ENCODE results near the gene FTCDNL1. TPM values are rescaled to one million over a fixed set of nuclear protein-coding genes. Genes with fewer than 3 reads are reported as not detected.

FTCDNL1 gene
- total RNA-seq, 1 donor from 2014 or later, result 3.3 TPM

DNA sequence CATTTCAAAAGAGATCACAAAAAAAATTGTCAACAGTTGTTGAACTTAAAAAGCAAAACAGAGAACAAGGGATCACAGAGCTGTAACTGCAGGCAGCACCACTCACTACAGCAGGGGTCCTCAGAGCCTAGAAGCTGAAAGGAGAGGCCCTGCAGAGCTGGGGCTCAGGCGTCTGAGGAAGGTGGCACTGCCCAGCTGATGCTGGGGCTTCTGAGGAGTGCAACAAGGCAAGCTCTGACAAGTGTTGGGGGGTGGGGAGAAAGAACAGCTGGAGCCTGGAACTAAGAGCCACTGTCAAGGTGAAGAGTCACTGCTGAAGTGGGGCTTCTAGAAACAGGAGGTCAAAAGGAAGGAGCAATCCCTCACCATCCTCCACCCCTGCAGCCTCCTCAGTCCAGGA is 46.2 kb downstream of the FTCDNL1 start:
- DNase-seq (no peak), ATAC-seq (ENCODE audit: poor library complexity) (no peak)
- intact Hi-C loops (cut with DNase I), result no loop called here

DNA sequence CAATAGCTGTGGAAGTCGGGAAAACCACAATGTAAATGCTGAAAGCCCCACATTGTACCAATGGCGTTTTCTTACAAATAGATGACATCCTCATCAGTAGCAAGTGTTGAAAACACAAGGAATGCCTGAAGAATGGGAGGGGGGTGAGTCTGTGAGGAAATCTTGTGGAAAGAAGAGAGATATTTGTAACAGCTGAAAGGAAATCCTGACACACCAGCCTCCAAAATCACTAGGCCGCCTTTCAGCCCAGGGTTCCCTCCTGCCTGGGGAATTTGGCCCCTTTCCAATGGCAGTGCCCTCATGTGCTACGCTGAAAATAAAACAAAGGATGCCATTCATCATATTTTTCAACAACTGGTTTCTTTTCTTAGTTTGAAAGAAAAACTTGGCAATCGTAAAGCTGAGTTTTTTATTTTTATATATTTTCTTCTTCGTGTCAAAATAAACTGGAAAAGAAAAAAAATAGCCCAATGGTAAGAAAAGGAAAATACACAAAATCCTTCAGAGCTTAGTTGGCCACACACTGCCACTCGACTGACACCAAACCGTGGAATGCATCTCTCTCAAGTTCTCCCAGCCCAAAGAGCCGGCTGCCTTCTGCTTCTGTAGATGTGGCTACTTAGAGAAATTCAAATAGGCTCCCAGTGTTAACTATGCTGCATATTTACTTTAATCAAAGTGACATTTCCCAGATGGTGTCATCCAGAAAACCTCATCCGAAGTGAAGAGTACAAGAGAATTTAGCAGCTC is 52.0 kb downstream of the FTCDNL1 start:
- intact Hi-C loops (cut with DNase I), result no loop called here
- no peak for DNase-seq
- ATAC-seq (ENCODE audit: poor library complexity), result peak; percentile 81

DNA sequence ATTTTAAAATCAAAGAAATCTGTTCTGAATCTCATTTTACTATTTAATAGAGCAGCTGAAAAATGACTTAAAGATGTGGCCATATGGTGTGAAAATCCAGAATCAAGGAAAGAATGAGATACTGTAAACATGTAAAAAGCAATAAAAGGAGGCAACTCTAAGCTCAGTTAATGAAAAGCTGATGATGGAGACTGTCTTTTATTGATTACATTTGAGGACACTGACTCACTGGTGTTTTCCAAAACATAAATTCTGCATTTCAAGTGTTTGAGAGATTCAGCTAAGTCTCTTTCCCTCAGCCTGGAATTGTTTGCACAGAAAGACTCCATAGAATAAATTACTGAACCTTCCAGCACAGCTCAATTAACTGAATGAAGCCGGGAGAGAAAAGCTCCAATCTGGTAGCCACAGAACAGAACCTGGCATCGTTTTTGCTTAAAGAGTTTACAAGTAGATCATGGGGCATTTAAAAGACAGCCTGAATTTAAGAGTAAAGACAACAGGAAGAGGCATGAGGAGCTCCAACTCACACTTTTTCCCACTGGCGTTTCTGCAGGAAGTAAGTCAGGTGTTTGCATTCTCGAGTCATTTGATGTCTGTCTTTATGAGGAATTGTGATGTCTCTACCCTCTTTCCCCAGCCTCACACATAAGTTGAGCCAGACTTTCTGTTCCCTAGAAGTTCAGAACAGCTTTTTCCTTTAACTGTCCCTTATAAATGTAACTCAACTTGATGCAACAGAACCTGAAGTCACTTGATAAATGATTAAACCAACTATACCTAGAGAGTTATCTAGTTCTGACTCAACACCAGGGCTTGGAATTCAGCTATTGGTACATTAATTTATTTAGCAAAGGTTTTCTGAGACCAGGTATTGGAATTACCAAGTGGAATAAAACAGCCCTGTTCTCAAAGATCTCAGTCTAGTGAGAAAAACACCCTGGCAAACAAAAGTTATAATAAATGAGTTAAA is 53.3 kb downstream of the FTCDNL1 start:
- no peak for DNase-seq
- intact Hi-C loops (cut with DNase I), result no loop called here
- ATAC-seq (ENCODE audit: poor library complexity), result no peak

DNA sequence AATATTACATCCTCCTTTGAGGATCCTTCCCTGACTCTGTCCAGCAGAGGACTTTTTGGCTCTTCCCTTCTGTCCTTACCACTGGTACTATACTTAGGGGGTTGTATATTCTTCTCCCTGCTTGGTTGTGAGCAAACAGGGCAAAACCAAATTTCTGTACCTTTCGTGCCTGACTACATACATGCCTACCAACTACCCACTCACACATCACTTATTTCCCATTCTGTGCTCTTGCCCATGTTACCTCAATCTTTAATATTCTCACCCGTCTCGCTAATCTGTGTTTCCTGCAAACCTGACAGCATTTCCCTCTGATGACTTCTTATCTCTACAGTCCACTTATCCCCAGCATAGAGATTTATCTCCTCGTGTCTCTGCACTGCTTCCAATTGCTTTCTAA is 58.6 kb downstream of the FTCDNL1 start:
- DNase-seq, result no peak
- intact Hi-C loops (cut with DNase I), result no loop called here
- no peak for ATAC-seq (ENCODE audit: poor library complexity)

DNA sequence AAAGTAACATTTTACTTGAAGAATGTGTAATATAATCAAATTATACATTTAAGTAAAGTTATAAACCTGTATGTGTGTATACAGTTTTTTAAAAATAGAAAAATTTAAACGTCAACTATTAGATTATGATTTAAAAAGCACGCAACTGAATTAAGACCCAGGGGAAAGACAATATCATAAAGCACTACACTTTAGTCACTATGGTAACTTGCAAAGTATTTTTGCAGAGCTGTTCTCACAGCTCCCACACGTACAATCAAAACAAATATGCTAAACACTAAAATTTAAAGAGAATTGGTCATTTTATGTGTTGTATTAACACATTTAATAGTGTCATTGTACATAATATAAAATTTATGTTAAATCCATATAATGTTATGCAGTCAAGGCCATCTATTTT is 59.7 kb downstream of the FTCDNL1 start:
- intact Hi-C loops (cut with DNase I), result no loop called here
- DNase-seq (no peak), ATAC-seq (ENCODE audit: poor library complexity) (no peak)

DNA sequence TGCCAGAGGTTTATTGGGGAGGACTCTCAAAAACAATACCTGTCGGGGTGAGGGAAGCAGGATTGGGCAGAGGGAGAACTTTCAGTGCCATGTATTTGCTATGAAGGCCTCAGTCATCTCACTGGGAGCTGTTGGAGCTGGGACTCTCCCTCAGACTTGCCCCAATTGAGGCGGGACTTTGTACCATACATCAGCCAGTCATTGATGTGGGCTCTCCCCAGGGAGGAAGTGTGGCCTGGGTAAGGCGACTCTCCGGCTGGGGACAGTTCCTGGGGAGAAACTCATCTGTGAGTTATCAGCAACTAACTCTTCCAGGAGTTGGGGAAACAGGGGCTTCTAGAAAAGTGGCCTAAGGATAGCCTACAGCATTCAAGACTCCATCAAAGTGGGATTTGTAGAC is 66.5 kb downstream of the FTCDNL1 start:
- ATAC-seq (ENCODE audit: poor library complexity) (no peak), DNase-seq (no peak)
- intact Hi-C loops (cut with DNase I), result no loop called here

DNA sequence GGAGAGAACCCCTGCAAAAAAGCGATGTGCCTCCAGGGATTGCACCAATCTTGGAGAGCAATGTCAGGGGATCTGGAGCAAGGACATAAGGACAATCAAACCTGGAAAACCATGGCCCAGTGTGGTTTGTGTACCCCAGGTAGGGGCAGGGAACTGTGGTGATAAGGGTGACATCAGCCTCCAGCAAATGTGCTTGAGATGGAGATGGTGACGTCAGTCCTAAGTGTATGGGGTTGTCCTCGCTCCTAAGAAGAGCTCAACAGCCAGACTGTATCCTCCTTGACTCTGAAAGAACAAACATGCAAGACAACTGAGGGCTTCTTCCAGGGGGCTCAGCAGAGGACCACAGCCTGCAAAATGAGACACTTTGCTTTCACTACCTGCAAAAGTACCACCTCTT is 71.4 kb downstream of the FTCDNL1 start:
- no peak for ATAC-seq (ENCODE audit: poor library complexity)
- intact Hi-C loops (cut with DNase I), result no loop called here
- DNase-seq, result no peak

DNA sequence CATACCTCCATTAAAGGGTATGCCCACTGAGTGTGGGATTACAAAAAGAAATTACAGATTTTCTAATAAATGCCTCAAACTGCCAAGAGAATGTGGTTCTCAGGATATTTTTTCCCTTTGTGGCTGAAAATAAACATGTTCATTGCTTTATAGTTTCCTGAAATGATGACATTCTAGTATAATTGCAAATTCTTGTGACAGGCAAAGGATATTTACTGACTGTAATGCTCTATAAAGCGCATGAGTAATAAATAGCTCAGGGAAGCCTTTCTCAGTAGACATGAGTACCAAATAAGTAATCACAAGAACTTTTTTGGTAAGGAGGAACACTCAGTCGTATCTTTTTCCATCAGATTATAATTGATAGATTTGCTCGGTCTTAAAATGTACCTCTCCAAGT is 72.3 kb downstream of the FTCDNL1 start:
- ATAC-seq (ENCODE audit: poor library complexity), result no peak
- DNase-seq, result no peak

DNA sequence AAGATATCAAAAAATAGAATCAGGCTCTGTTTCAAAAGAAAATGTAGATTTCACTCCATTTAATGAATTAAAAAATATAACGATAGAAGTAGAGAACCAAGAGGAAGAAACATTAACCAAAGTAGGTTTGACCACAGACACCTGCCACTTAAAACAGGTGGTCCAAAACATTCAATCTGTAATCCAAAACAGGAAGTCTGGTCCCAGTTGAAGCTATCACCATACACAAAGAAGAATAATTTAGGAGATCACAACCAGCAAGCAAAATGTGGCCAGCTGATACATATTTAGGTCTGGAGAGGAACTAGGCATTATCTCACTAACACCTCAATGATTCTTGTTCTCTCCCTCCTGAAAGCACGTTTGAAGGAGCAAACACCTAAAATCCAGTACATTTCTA is 73.1 kb downstream of the FTCDNL1 start:
- no peak for ATAC-seq (ENCODE audit: poor library complexity)
- intact Hi-C loops (cut with DNase I), result no loop called here
- no peak for DNase-seq

More for the DNA sequence above, 72.3 kb downstream of the FTCDNL1 start:
- intact Hi-C loops (cut with DNase I), result no loop called here

DNA sequence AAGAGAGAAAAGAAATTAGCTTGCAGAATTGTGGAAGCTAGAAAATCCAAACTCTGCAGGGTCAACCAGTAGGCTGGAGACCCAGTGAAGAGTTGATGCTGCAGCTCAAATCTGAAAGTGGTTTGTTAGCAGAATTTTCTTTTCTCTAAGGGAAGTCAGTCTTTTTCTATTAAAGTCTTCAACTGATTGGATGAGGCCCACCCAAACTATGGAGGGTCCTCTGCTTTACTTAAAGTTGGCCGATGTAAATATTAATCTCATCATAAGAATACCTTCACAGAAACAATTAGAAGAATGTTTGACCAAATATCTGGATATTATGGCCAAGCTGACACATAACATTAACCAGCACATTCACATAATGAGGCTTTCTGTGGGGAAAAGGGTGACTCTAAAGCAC is 73.7 kb downstream of the FTCDNL1 start:
- no peak for DNase-seq
- intact Hi-C loops (cut with DNase I), result no loop called here
- no peak for ATAC-seq (ENCODE audit: poor library complexity)

DNA sequence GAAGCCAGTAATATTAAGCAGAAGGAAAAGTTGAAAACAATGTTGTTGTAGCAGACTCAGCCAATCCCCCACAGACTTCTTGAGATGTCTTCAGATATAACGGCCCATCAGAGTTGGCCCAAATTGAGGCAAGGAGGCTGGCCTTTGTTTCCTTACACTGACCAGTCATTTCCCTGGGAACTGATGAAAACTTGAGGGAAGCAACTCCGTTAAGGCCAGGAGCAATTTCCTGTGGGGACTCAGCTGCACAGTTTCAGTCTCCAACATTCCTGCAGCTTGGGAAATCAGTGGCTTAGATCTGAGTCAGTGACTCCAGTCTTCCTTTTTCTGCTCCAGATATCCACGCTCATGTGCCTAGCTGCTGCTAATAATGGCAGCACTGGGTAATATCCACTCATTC is 75.7 kb downstream of the FTCDNL1 start:
- intact Hi-C loops (cut with DNase I), result no loop called here
- no peak for ATAC-seq (ENCODE audit: poor library complexity)
- no peak for DNase-seq

DNA sequence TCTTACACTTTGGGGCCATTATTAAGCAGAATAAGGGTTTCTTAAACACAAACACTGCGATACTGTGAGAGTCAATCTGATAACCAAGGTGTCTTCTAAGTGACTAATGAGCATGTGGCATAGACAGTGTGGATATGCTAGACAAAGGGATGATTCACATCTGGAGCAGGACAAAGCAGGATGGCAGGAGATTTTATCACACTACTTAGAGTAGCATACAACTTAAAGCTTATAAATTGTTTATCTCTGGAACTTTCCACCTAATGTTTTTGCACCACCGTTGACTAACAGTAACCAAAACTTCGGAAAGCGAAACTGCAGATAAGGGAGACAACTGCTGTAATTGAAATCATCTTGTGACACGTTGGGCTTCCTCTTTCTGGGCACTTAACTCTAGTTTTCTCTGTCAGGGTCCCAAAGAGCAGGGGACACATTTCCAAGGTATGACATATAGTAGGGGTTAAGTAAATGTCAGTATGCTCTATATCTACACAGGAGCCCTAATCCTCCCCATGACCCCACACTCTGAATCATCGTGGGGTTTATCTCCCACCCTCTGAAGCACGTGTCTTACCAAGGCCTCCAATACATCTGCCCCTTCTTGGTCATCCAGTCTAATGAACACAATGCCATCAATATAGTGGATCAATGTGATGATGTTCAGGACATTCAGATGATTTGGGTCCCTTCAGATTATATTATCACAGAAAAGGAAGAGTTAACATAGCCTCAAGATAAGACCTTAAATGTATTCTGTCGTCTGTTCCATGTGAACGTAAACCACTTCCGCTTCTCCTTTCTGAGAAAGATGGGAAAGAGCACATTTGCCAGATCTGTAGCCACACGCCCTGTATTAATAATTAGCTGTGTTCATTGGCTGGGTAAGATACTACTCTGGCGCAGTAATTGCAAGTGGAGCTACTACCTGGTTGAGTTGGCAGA is 78.7 kb downstream of the FTCDNL1 start:
- no peak for DNase-seq
- no peak for ATAC-seq (ENCODE audit: poor library complexity)
- intact Hi-C loops (cut with DNase I), result no loop called here

DNA sequence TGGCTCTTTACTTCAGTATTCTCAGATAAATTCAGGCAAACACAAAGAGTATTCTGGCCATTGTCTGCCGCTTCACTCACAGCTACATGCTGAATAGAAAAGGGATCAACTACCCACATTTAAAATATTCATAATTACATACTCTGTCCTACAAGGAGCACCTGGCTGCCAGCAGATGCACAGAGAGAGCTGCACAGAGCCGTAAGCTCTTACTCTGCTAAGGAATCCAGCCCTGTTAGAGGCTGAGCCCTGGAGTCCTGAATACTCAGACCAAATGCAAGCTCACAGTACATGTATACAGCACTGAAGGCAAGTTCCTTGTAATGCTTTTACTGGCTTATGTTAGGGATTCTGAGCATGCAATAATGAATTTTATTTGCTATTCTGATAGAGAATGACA is 80.3 kb downstream of the FTCDNL1 start:
- intact Hi-C loops (cut with DNase I), result no loop called here
- ATAC-seq (ENCODE audit: poor library complexity) (no peak), DNase-seq (no peak)

DNA sequence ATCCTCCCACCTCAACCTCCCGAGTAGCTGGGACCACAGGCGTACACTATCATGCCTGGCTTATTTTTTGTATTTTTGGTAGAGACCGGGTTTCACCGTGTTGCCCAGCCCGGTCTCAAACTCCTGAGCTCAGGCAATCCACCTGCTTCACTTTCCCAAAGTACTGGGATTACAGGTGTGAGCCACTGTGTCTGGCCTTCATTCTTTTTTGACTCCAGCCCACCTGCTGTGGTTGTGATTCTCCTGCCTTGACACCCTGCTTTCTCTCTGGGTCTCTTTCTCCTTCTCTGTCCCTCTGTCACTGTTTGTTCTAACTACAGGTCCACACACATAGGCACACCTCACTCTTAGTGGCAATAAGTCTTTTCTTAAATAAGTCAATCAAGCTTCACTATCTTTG is 85.3 kb downstream of the FTCDNL1 start:
- DNase-seq (no peak), ATAC-seq (ENCODE audit: poor library complexity) (no peak)
- intact Hi-C loops (cut with DNase I), result no loop called here

DNA sequence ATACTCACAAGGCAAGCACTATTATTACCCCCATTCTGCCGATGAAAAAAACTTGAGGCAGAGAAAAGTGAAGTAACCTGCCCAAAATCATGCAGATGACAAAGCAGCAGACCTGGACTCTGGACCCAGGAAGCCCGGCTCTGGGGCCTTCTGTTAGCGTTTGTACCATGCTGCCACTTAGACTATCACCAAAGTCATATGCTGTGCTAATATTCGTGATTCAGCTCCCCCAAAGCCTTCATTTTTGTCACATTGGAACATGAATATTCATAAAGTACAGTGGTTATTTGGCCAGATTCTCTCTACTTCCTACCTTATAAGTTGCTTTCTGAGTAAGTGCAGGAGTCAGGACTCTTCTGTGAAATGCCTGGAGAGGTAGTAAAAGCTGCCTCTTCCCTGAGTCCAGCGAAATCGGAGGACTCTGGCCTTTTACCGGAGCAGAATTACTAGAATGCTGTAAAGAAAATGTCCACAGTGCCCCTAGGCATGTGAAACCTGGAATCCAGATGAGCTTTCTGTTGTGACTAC is 86.7 kb downstream of the FTCDNL1 start:
- DNase-seq, result no peak
- intact Hi-C loops (cut with DNase I), result no loop called here
- no peak for ATAC-seq (ENCODE audit: poor library complexity)

DNA sequence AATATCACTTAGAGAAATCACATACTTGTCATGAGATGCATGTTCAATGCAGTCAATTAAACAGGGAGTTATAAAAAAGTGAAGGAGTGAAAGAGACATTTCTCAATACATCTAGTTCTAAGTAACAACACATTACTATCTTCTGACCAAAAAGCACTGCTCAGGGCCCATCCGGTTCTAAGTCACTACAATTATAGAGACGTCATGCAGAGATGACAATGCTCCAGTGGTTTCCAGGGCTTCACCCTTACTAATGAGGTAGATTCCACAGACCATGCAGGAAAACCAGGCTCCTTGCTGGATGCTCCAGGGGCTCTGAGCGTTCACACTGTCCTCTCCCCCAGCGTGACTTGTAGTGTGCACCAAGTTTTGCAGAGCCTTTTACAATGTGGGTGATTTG is 88.0 kb downstream of the FTCDNL1 start:
- ATAC-seq (ENCODE audit: poor library complexity), result no peak
- DNase-seq, result no peak
- intact Hi-C loops (cut with DNase I), result no loop called here

DNA sequence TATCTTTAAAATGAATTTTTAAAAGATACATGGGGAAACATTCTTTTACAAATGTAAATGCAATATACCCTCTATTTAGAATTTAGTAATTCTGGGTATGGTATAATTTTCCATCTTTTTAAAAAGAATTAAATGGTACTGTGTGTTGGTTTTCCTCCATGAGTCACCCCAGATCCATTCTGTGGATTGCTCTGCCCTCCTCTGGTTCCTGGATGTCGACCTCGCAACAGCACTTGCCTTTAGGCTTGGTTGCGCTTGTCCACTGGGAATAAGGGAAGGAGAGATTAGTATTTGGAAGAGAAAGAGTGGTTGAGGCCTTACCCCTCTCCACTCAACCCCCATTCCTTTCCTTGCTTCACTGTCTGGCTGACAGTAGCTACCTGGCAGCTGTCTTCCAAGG is 90.4 kb downstream of the FTCDNL1 start:
- no peak for DNase-seq
- ATAC-seq (ENCODE audit: poor library complexity), result no peak
- intact Hi-C loops (cut with DNase I), result no loop called here

DNA sequence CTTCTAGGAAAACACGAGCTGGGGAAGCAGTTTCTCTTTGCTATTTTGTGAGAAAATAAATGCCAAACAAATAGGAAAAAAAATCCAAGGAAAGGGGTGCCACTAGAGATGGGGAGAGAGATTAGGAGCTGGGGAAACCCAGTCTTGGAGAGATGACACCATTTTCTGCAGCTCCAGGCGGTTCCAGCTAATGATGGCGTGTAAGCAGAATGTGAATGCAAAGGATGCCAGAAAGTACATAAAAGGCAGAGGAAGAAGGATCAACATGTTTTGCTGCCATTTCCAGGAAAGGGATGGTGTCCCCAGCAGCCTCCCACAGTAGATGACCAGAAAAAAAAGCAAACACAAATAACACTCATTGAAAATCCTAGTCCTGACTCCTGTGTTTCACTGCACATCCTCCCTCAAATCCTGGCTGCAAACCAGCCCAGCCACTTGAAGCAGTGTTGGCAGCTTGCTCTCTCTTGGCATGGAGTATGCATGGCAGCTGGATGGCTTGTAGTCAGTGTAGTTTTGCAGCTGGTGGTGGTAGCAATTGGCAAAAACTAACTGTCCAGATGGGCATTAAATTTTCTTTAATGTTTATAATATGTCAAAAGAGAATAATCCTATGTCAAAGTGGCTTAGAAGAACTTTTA is 93.6 kb downstream of the FTCDNL1 start:
- intact Hi-C loops (cut with DNase I), result no loop called here
- ATAC-seq (ENCODE audit: poor library complexity) (peak; percentile 88), DNase-seq (peak; percentile 62)

All from Right ventricle myocardium superior (tissue), 1 donor.